MM.1S (cell line): ENCODE measurements around the gene DNAJB6.

Experiments used
- DNase-seq: peaks from one replicate; pipeline ENCODE4 v3.0.0-alpha.2; 2015
- H2AFZ ChIP-seq: fragments of 300-600 bp; sonication (generic); 2 replicates; pipeline ENCODE4 v1.6.0; 2016; ENCODE audit warnings: antibody characterized with exemption, low read length
- H3F3A ChIP-seq: fragments of 300-600 bp; sonication (generic); 2 replicates; pipeline ENCODE4 v1.6.1; 2016; ENCODE audit warnings: mild to moderate bottlenecking, antibody characterized with exemption, low read length, moderate library complexity, mixed read lengths; ENCODE audit not compliant: insufficient read depth
- H3K27ac ChIP-seq: fragments of 300-600 bp; sonication (generic); 2 replicates; pipeline ENCODE4 v1.5.1; 2016; ENCODE audit warnings: mild to moderate bottlenecking, low read length
- H3K27me3 ChIP-seq: fragments of 300-600 bp; sonication (generic); replicated peaks from 2 replicates; pipeline ENCODE4 v1.6.0; 2016; ENCODE audit warnings: low read length; ENCODE audit not compliant: insufficient read depth
- H3K36me3 ChIP-seq: fragments of 300-600 bp; sonication (generic); replicated peaks from 2 replicates; pipeline ENCODE4 v1.6.1; 2016; ENCODE audit warnings: mild to moderate bottlenecking, low read length, mixed read lengths; ENCODE audit not compliant: insufficient read depth
- H3K4me1 ChIP-seq: fragments of 300-600 bp; sonication (generic); 2 replicates; pipeline ENCODE4 v1.6.1; 2016; ENCODE audit warnings: low read length, mixed read lengths
- H3K4me2 ChIP-seq: fragments of 300-600 bp; sonication (generic); 2 replicates; pipeline ENCODE4 v1.6.0; 2016; ENCODE audit warnings: low read depth, low read length
- H3K4me3 ChIP-seq: fragments of 300-600 bp; sonication (generic); 2 replicates; pipeline ENCODE4 v1.5.1; 2016; ENCODE audit warnings: low read length, mixed read lengths
- H3K79me2 ChIP-seq: fragments of 300-600 bp; sonication (generic); 2 replicates; pipeline ENCODE4 v1.6.1; 2016; ENCODE audit warnings: mixed run types, low read length, mixed read lengths
- H3K9ac ChIP-seq: fragments of 300-600 bp; sonication (generic); 2 replicates; pipeline ENCODE4 v1.6.1; 2016; ENCODE audit warnings: low read length, mixed read lengths
- H3K9me2 ChIP-seq: fragments of 300-600 bp; sonication (generic); replicated peaks from 2 replicates; pipeline ENCODE4 v1.6.1; 2016; ENCODE audit warnings: mild to moderate bottlenecking, low read length, mixed read lengths; ENCODE audit not compliant: insufficient read depth
- H3K9me3 ChIP-seq: fragments of 300-600 bp; sonication (generic); replicated peaks from 2 replicates; pipeline ENCODE4 v1.6.1; 2016; ENCODE audit warnings: mild to moderate bottlenecking, low read length, mixed read lengths; ENCODE audit not compliant: insufficient read depth
- H4K20me1 ChIP-seq: fragments of 300-600 bp; sonication (generic); 2 replicates; pipeline ENCODE4 v1.6.1; 2016; ENCODE audit warnings: mild to moderate bottlenecking, low read length, moderate library complexity, mixed read lengths; ENCODE audit not compliant: insufficient read depth
- EZH2 ChIP-seq: fragments of 300-600 bp; sonication (generic); optimal IDR thresholded peaks from 2 replicates; pipeline ENCODE3; 2017; ENCODE audit warnings: low read depth, mild to moderate bottlenecking, antibody characterized with exemption, low read length, mixed read lengths
- EZH2phosphoT487 ChIP-seq: fragments of 300-600 bp; sonication (generic); IDR thresholded peaks from 2 replicates; pipeline ENCODE4 v1.6.1; 2018; ENCODE audit warnings: antibody characterized with exemption, low read length
- TF ChIP-seq, protein P1 (sequence below): fragments of 300-600 bp; sonication (generic); IDR thresholded peaks from 2 replicates; pipeline ENCODE4 v1.5.1; 2016; ENCODE audit warnings: antibody characterized with exemption, low read length, mixed read lengths

DNAJB6 gene

GRCh38 chr7:157312941-157313340, 23.9 kb upstream of the DNAJB6 start:
- DNase-seq, result no peak
- H3K27ac ChIP-seq, result no peak overlapping the region
- H3K36me3 ChIP-seq, result no peaks in the 10 kb centered on the region
- H3K4me1 ChIP-seq, result no peaks in the 10 kb centered on the region
- H3K79me2 ChIP-seq, result no peaks in the 10 kb centered on the region
- H4K20me1 ChIP-seq, result no peaks in the 10 kb centered on the region
- H3K9ac ChIP-seq, result no peak overlapping the region
- no peaks in the 10 kb centered on the region for H3K9me2 ChIP-seq
- no peaks in the 10 kb centered on the region for H3K9me3 ChIP-seq
- H2AFZ ChIP-seq, result no peak overlapping the region
- no peaks in the 10 kb centered on the region for H3K27me3 ChIP-seq
- H3K4me2 ChIP-seq, result no peak overlapping the region
- no peak overlapping the region for H3K4me3 ChIP-seq
- TF ChIP-seq, protein P1, sequence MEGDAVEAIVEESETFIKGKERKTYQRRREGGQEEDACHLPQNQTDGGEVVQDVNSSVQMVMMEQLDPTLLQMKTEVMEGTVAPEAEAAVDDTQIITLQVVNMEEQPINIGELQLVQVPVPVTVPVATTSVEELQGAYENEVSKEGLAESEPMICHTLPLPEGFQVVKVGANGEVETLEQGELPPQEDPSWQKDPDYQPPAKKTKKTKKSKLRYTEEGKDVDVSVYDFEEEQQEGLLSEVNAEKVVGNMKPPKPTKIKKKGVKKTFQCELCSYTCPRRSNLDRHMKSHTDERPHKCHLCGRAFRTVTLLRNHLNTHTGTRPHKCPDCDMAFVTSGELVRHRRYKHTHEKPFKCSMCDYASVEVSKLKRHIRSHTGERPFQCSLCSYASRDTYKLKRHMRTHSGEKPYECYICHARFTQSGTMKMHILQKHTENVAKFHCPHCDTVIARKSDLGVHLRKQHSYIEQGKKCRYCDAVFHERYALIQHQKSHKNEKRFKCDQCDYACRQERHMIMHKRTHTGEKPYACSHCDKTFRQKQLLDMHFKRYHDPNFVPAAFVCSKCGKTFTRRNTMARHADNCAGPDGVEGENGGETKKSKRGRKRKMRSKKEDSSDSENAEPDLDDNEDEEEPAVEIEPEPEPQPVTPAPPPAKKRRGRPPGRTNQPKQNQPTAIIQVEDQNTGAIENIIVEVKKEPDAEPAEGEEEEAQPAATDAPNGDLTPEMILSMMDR, result no peak
- no peak for TF ChIP-seq EZH2
- TF ChIP-seq EZH2phosphoT487, result no peak
- H3F3A ChIP-seq, result no peaks in the 10 kb centered on the region

DNA sequence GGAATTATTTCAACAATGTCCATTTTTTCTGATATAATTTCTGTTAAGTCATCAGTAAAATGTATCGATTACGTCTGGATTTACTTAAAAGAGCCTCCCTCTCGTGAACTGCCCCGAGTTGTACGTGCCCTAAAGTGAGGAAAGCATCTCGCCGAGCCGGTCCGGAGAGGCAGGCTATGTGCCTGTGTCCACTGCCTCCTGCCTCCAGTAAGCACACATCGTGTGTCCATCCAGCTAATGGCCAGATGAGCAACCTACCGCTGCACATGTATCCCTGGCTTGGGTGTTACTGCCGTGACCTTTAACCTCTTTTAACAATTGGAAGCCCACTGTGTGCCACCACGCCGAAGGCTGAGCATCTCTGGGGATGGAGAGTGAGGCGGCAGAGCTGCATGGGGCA, 23.2 kb upstream of the DNAJB6 start:
- H3K4me2 ChIP-seq, result no peak overlapping the region
- TF ChIP-seq, protein P1, result no peak
- TF ChIP-seq EZH2phosphoT487 (no peak), EZH2 (no peak)
- no peak overlapping the region for H2AFZ ChIP-seq
- no peaks in the 10 kb centered on the region for H3K4me1 ChIP-seq
- H3K36me3 ChIP-seq, result no peaks in the 10 kb centered on the region
- H3K27me3 ChIP-seq, result no peaks in the 10 kb centered on the region
- no peaks in the 10 kb centered on the region for H3K9me3 ChIP-seq
- no peaks in the 10 kb centered on the region for H3K79me2 ChIP-seq
- no peak for DNase-seq
- no peaks in the 10 kb centered on the region for H3K9me2 ChIP-seq
- no peaks in the 10 kb centered on the region for H4K20me1 ChIP-seq
- no peak overlapping the region for H3K4me3 ChIP-seq
- H3K27ac ChIP-seq, result no peak overlapping the region
- H3F3A ChIP-seq, result no peaks in the 10 kb centered on the region
- no peak overlapping the region for H3K9ac ChIP-seq

DNA sequence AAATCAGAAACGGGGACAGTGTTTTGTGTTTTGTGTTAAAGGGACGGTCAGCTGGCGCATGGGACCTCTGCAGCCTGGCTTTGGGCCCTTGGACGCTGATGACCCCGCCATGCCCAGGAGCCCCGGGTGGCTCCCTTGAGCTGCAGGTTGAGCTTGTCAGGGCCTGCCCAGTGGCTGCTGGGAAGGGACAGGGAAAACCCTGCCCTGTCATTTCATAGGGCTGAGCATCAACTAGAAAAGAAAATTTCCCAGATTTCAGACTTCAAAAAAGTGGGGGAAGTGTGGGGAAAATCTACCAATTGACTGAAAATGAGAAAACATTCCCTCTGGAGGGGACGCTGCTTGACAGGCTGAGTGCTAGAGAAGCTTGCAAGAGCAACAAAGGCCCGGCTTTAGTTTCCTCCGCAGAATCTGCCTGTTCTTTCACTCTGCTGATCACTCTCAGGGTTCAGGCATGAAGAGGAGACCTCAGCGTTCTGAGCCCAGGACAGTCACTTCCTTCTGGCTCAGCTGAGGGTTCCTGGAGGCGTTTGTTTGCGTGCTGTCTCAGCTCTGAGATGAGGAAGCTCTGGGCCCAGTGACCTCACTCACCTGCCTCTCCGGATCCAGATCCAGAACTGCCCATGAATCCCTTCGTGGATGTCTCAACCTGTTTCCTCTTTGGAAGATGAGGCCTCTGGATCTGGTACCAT, 18.6 kb upstream of the DNAJB6 start:
- no peaks in the 10 kb centered on the region for H4K20me1 ChIP-seq
- no peak overlapping the region for H3K27ac ChIP-seq
- H3K36me3 ChIP-seq, result no peaks in the 10 kb centered on the region
- H2AFZ ChIP-seq, result no peak overlapping the region
- H3K27me3 ChIP-seq, result no peaks in the 10 kb centered on the region
- H3K79me2 ChIP-seq, result no peaks in the 10 kb centered on the region
- TF ChIP-seq, protein P1, result no peak
- TF ChIP-seq EZH2phosphoT487 (no peak), EZH2 (no peak)
- no peaks in the 10 kb centered on the region for H3K9me2 ChIP-seq
- H3K4me3 ChIP-seq, result no peak overlapping the region
- H3F3A ChIP-seq, result no peaks in the 10 kb centered on the region
- no peak for DNase-seq
- H3K4me2 ChIP-seq, result no peak overlapping the region
- H3K9me3 ChIP-seq, result no peaks in the 10 kb centered on the region
- no peaks in the 10 kb centered on the region for H3K4me1 ChIP-seq
- H3K9ac ChIP-seq, result no peak overlapping the region
